Stimulated activated CD8-positive, alpha-beta memory T cell treated with anti-CD3 and anti-CD28 coated beads, Interleukin-2, amount 100 ng/mL, for 48 hours (primary cell): Measurements from ENCODE around the gene EFNA2.

Experiments used
- DNase-seq, 2 donors: peaks; one replicate each; pipeline ENCODE4 v3.0.0-alpha.2; 2020; ENCODE audit warnings: low read depth in 2 of 2

The EFNA2 gene

DNA sequence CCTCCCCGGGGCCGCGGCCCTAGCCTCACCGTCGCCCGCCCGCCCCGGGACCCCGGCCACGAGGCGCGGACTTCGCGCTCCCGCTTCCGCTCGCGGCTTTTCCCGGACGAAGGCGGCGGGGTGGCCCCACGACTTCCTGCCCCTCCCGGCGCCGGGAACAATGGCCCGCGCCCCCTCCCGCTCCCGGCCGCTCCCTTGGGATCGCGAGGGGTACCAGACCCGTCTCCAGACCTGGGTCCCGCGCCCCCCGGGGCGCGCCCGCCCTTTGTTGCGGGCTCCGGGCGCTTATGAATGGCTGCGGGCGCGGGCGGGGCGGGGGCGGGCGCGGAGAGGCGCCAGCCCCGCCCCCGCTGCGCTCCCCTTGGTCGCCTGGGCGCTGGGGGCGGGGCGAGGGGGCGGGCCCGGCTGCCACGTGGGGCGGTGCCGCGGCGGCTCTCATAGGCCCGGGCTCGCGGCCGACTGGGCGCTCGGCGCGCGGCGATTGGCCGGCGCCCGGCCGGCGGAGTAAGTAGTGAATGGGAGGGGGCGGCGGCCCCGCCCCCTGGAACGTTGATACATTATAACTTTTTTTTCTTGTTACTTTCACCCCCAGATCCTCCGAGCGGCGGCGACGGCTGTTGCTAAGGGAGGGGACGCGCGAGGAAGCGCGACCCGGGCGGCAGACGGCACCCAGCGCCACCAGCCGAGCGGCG, 36.2 kb upstream of the EFNA2 start:
- peak; percentile 90 to 92 for DNase-seq

- DNase-seq = no peak
Observed at GRCh38 chr19:1249990-1250436, 35.7 kb upstream of the EFNA2 start.

DNA sequence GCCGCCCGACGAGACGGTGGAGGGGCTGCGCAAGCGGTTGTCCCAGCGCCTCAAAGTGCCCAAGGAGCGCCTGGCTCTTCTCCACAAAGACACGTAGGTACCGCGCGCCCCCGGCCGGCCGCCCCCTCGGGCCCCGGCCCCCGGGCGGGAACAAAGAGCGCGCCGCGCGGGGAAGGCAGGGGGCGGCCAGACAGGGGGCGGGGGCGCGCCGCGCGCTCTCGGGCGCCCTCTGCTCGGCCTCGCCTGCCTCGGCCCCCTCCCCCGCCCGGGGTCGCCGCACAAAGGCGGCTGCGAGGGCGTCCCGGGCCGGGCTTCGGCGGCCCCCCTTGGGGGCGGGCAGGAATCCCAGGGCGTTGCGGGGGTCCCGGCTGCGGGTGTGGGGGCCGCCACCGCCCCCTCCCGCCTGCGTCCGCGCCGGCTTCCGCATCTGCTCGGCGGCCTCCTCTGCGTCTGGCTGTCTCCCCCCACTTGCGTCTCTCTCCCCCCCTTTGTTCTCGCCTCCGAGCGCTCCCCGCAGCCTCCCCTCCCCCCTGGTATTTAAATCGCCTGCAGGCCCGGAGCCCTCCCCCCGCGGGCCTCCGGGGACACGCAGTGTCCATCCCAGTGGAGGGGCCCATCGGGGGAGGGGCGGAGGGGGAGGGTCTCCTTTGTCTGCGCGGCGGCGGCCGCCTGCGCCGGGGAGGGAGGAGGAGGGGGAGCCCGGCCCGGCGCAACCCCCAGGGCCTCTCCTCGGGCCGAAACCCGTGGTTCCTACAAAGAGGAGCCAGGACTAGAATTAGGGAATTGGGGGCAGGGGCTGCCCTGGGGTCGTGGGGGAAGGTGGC, 35.0 kb upstream of the EFNA2 start:
- no peak for DNase-seq

DNA sequence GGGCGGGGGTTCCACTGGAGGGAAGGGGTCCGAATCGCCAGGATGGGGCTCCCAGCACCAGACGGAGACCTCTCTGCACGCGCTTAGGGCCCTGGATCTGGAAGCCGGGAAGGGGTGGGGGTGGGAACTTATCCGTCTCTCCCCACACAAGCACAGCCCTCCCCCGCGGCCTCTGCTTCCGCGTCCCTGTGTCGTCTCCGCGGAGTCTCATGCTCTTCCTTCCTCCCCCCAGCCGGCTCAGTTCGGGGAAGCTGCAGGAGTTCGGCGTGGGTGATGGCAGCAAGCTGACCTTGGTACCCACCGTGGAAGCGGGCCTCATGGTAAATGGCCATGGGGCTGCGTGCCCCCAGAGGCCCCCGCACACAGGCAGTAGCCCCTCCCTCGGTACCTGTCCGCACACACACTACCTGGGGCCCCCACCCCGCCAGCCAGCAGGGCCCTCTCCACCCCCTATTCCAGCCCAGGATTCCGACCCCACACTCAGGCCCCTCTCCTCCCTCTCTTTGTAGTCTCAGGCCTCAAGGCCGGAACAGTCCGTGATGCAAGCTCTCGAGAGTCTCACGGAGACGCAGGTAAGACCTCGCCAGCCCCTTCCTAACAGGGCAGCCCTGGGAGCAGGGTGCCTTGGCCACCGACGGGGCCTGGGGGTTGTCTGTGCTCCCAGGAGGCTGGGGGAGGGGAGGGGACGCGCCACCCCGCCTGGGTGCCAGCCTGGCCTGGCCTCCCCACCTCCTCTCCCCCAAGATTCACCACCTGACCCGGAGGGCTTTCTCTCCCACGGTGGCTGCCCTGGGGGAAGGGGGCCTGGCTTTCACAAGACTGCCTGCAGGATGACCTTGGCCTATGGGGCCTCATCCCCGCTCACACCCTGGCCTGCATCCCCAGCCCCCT, 34.1 kb upstream of the EFNA2 start:
- peak in 1 of 2 donors; percentile 54 for DNase-seq

- DNase-seq = peak in 1 of 2 donors; percentile 45
Observed at GRCh38 chr19:1252221-1252820, 33.4 kb upstream of the EFNA2 start.

DNA sequence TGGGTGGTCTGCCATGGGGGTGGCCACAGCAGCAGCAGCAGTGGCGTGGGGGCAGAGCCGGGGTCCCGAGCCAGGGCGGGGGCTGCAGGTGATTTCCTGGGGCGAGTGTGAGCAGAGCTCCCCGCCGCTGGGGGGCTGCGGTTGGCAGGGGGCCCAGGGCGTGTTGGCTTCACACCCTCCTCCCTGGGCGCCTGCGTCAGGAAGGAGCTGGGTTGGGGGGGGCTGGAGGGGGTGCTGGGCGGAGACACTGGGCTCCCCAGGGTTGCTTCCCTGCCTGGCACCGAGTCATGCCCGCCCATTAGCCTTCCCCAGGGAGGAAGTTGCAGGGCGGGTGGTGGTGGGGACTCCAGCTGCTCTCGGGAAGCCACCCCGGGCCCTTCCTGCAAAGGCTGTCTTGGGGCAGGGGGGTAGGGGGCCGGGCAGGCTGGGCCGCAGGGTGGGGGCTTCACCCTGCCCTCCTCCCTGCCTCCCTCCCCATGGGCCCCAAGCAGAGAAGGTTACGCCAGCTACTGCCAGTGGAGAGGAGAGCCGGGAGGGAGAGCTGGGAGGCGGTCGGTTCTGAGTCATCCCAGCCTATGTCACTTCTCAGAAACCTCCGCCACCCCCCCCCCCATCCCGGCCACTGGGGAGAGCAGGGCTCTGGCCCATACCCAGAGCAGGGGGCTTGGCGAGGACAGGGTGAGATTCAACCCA, 32.7 kb upstream of the EFNA2 start:
- peak in 1 of 2 donors; percentile 71 for DNase-seq

GRCh38 chr19:1253514-1254080, 32.1 kb upstream of the EFNA2 start:
- no peak for DNase-seq

DNA sequence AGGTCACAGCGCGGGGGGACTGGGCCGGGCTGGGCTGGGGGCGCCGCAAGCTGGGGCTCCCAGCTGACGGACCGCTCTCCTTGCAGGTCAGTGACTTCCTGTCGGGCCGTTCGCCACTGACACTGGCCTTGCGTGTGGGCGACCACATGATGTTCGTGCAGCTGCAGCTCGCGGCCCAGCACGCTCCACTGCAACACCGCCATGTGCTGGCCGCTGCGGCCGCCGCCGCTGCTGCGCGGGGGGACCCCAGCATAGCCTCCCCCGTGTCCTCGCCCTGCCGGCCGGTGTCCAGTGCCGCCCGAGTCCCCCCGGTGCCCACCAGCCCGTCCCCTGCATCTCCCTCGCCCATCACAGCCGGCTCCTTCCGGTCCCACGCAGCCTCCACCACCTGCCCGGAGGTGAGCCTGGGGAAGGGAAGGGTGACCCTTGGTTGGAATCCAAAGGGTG, 31.6 kb upstream of the EFNA2 start:
- no peak for DNase-seq

GRCh38 chr19:1254530-1255185, 31.0 kb upstream of the EFNA2 start:
- DNase-seq = no peak

DNA sequence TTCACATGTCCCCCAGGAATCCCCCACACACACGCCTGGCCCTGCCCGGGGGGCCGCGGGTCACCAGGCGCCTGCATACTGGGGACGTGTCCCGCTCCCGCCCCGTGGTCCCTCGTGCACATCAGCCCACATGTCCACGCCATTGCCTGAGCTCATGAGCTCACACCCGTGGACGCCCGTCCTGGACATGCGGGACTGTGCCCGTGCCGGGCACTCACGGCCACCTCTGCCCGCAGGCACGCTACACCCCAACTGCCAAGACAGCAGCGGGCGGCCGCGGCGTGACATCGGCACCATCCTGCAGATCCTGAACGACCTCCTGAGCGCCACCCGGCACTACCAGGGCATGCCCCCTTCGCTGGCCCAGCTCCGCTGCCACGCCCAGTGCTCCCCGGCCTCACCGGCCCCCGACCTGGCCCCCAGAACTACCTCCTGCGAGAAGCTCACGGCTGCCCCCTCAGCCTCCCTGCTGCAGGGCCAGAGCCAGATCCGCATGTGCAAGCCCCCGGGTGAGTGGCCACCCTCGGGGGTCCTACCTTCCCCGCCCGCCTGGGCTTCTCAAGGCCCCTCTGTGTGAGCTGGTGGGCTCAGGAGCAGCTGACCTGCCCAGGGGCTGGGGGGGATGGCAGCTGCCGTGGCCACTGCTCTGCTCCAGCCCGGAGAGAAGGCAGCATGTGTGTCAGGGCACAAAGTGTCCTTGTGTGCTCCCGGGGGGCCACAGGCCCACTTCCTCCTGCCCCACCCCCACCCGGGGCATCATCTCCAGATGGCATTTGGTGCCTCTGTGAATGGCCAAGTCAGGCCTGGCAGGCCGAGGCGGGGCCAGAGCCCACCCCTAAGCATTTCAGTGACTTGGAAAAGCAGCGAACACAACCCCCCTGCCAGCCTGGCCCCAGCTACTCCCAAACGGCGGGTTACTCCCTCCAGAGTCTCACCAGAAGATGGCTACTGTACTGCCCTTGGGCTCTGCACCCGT, 30.2 kb upstream of the EFNA2 start:
- DNase-seq = no peak

DNA sequence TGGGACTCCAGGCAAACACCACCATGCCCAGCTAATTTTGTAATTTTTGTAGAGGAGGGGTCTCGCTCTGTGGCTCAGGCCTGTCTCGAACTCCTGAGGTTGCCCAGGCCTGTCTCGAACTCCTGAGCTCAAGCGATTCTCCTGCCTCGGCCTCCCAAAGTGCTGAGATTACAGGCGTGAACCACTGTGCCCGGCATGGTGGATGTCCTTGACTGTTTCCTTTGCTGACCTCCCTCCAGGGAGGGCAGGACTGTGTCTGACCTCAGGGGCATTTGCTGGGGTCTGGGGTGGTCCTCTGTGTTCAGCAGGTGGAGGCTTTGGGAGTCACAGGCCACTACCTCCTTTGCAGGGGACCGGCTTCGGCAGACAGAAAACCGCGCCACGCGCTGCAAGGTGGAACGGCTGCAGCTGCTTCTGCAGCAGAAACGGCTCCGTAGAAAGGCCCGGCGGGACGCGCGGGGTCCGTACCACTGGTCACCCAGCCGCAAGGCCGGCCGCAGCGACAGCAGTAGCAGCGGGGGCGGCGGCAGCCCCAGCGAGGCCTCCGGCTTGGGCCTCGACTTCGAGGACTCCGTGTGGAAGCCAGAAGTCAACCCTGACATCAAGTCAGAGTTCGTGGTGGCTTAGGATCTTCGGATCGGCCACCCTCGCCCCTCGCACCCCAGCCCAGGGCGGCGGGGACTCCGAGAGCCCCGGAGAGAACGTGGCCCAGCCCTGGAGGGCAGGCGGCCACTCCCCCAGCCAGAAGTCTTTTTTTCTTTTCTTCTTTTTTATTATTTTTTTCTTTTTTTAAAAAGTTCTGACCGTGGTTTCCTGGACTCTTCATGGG, 28.8 kb upstream of the EFNA2 start:
- DNase-seq = no peak

- DNase-seq = no peak
Observed at GRCh38 chr19:1257475-1258162, 28.1 kb upstream of the EFNA2 start.

- DNase-seq = no peak
Observed at GRCh38 chr19:1258163-1258492, 27.5 kb upstream of the EFNA2 start.

DNA sequence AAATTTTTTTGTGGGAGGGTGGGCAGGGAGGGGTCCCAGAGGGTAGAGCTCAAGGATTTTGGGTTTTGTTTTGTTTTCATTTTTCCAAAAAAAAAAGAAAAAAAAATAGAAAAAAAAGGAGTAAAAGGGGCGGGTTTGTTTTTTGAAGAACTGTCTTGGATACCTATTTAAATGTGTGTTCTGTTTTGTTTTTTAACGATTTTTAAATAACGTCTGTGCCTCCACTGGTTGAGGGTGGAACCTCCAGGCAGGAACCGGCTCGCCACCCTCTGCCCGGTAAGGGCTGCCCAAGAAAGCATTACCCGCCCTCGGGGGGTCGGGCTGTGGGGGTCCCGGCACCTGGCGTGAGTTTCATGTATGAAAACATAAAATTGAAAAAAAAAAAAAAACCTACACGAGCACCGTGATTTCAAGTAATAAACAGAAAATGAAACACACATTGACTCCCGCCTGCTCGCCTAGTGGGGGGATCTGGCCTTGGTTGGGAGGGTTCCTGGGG, 26.9 kb upstream of the EFNA2 start:
- DNase-seq = no peak

DNA sequence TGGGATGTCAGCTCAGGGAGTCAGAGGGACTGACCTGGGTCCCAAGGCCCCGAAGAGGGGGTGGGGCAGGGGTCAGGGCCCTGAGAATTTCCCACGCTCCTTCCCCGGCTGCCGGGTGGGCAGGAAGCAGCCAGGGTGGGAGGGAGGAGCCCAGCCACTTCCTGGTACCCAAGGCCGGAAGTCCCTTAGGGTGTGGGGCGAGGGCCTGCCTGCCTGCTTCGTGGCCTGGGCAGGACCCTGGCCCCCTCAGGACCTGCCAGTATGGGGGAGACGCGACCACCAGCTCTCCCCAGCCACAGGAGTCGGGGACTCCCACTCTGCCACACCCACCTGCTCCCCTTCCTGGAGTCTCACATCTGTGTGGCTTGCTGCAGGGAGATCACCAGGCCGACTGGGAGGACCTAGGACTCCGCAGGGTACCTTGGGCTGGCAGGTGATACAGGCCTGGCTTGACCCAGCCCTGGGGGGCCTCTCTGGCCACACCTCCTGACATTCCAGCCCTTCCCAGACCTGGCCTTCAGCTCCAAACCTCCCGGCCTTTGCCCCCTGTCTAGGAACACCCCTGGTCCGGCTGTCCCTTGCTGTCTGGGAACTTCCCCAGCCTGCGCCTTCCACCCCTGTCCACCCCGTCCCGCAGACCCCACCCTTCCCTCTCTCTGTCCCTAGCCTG, 26.3 kb upstream of the EFNA2 start:
- DNase-seq = peak in 1 of 2 donors; percentile 72

GRCh38 chr19:1259876-1260748, 25.6 kb upstream of the EFNA2 start:
- DNase-seq = no peak
